H1 (cell line): ENCODE measurements around the gene TIMM9. TPM values are rescaled to one million over a fixed set of nuclear protein-coding genes. Genes with fewer than 3 reads are reported as not detected.

Source experiments
- CTCF ChIA-PET: fragments of 300-600 bp; sonication (Branson Sonifier 250); formaldehyde crosslinking; loops from one replicate; lab custom pipeline; 2021; ENCODE audit not compliant: partially characterized antibody; lab: Charles Lee
- POLR2A ChIA-PET: fragments of 300-600 bp; sonication (Branson Sonifier 250); formaldehyde crosslinking; loops from one replicate; lab custom pipeline; 2021; ENCODE audit warnings: inconsistent platforms; ENCODE audit not compliant: partially characterized antibody; lab: Charles Lee
- DNase-seq, 2 experiments: peaks; one replicate each; pipeline versions ENCODE4 v3.0.0 to v3.0.0-alpha.2; 2010 to 2022; ENCODE audit warnings: low spot score in 2 of 2, low read depth in 1 of 2, mixed read lengths in 1 of 2
- FAIRE-seq: peaks from 2 replicates; lab custom pipeline; 2011; peaks lifted over from hg19 to GRCh38; lab: Jason Lieb, UNC
- H2AFZ ChIP-seq: 2 replicates; pipeline ENCODE4 v1.8.1; 2012; ENCODE audit warnings: low read length, inconsistent platforms
- H2AK5ac ChIP-seq: 2 replicates; pipeline ENCODE4 v1.6.1; 2013; ENCODE audit warnings: low read depth, low read length
- H2BK120ac ChIP-seq: replicated peaks from 2 replicates; pipeline ENCODE3; 2013; ENCODE audit warnings: low read depth, low read length, inconsistent platforms
- H2BK12ac ChIP-seq: 2 replicates; pipeline ENCODE4 v1.6.1; 2013; ENCODE audit warnings: low read depth, low read length
- H2BK15ac ChIP-seq: 2 replicates; pipeline ENCODE4 v1.6.1; 2013; ENCODE audit warnings: low read length
- H2BK20ac ChIP-seq: 2 replicates; pipeline ENCODE4 v1.6.1; 2013; ENCODE audit warnings: low read length
- H2BK5ac ChIP-seq: 2 replicates; pipeline ENCODE4 v1.6.1; 2013; ENCODE audit warnings: low read depth, low read length
- H3K14ac ChIP-seq: 2 replicates; pipeline ENCODE4 v1.6.1; 2013; ENCODE audit warnings: inconsistent platforms; ENCODE audit not compliant: insufficient read length
- H3K18ac ChIP-seq: 2 replicates; pipeline ENCODE4 v1.6.1; 2013; ENCODE audit warnings: low read length; ENCODE audit errors: extremely low read depth
- H3K23ac ChIP-seq: 2 replicates; pipeline ENCODE4 v1.6.1; 2013; ENCODE audit warnings: inconsistent platforms; ENCODE audit not compliant: insufficient read length
- H3K23me2 ChIP-seq: 2 replicates; pipeline ENCODE4 v1.6.1; 2013; ENCODE audit warnings: low read depth, low read length
- H3K27ac ChIP-seq: 2 replicates; pipeline ENCODE4 v1.6.1; 2011; ENCODE audit warnings: low read depth, low read length, inconsistent platforms
- H3K27me3 ChIP-seq, 4 experiments: replicated peaks in 1 of 4; 1 replicate in 1 of 4; 2 replicates in 3 of 4; pipeline versions ENCODE4 v1.6.1 to v1.8.1; 2011 to 2013; ENCODE audit warnings: low read length in 3 of 4, mild to moderate bottlenecking in 3 of 4, inconsistent platforms in 2 of 4, mixed read lengths in 2 of 4, moderate library complexity in 1 of 4; ENCODE audit not compliant: control insufficient read depth in 3 of 4, insufficient read depth in 3 of 4; ENCODE audit errors: extremely low read depth in 1 of 4
- H3K36me3 ChIP-seq, 4 experiments: 2 replicates each; pipeline versions ENCODE4 v1.6.1 to v1.8.1; 2011 to 2013; ENCODE audit warnings: mild to moderate bottlenecking in 4 of 4, low read length in 3 of 4, moderate library complexity in 2 of 4, control low read depth in 1 of 4, inconsistent platforms in 1 of 4; ENCODE audit not compliant: insufficient read depth in 4 of 4, control insufficient read depth in 2 of 4
- H3K4ac ChIP-seq: replicated peaks from 2 replicates; pipeline ENCODE3; 2013; ENCODE audit warnings: low read length, low read depth, mixed read lengths, inconsistent platforms; ENCODE audit not compliant: insufficient read length
- H3K4me1 ChIP-seq, 4 experiments: replicated peaks in 1 of 4; 1 replicate in 1 of 4; 2 replicates in 3 of 4; pipeline versions ENCODE4 v1.6.1 to v1.8.1; 2011 to 2013; ENCODE audit warnings: low read length in 3 of 4, inconsistent platforms in 2 of 4, mixed read lengths in 1 of 4; ENCODE audit not compliant: insufficient read depth in 4 of 4, control insufficient read depth in 3 of 4
- H3K4me2 ChIP-seq, 2 experiments: 2 replicates each; pipeline versions ENCODE4 v1.6.1 to v1.8.1; 2011 to 2013; ENCODE audit warnings: low read depth in 2 of 2, low read length in 2 of 2, control low read depth in 1 of 2, inconsistent platforms in 1 of 2, mild to moderate bottlenecking in 1 of 2; ENCODE audit not compliant: insufficient read depth in 1 of 2
- H3K4me3 ChIP-seq, 4 experiments: fragments of 200-600, 300-600 bp in 1 of 4; sonication (generic), shearing (Covaris generic), sonication (Bioruptor Twin) in 1 of 4; 2 replicates each; pipeline versions ENCODE4 v1.5.1 to v1.8.1; 2011 to 2016; ENCODE audit warnings: low read length in 4 of 4, low read depth in 3 of 4, control low read depth in 2 of 4, inconsistent platforms in 2 of 4, mild to moderate bottlenecking in 2 of 4, mixed read lengths in 1 of 4, moderate library complexity in 1 of 4; ENCODE audit not compliant: insufficient read depth in 2 of 4; ENCODE audit errors: extremely low read depth in 1 of 4
- H3K56ac ChIP-seq: replicated peaks from 2 replicates; pipeline ENCODE3; 2013; ENCODE audit warnings: low read depth, mild to moderate bottlenecking, mixed read lengths, low read length, inconsistent platforms; ENCODE audit not compliant: insufficient read length
- H3K79me1 ChIP-seq: 2 replicates; pipeline ENCODE4 v1.6.1; 2013; ENCODE audit warnings: low read depth, low read length, control low read depth
- H3K79me2 ChIP-seq, 2 experiments: 2 replicates each; pipeline versions ENCODE4 v1.6.1 to v1.8.1; 2012 to 2013; ENCODE audit warnings: low read length in 2 of 2, mild to moderate bottlenecking in 2 of 2, inconsistent platforms in 1 of 2; ENCODE audit not compliant: insufficient read depth in 2 of 2, control insufficient read depth in 1 of 2
- H3K9ac ChIP-seq, 4 experiments: replicated peaks in 1 of 4; 1 replicate in 1 of 4; 2 replicates in 3 of 4; pipeline versions ENCODE4 v1.6.1 to v1.8.1; 2011 to 2013; ENCODE audit warnings: low read depth in 3 of 4, low read length in 3 of 4, control low read depth in 2 of 4, mild to moderate bottlenecking in 2 of 4, moderate library complexity in 2 of 4, inconsistent platforms in 1 of 4; ENCODE audit errors: extremely low read depth in 1 of 4
- H3K9me3 ChIP-seq, 2 experiments: 2 replicates each; pipeline versions ENCODE4 v1.6.1 to v1.8.1; 2012 to 2013; ENCODE audit warnings: mild to moderate bottlenecking in 2 of 2, moderate library complexity in 2 of 2, control low read depth in 1 of 2, inconsistent platforms in 1 of 2, low read depth in 1 of 2, low read length in 1 of 2, mixed read lengths in 1 of 2; ENCODE audit not compliant: insufficient read depth in 2 of 2
- H4K20me1 ChIP-seq, 2 experiments: replicated peaks in 1 of 2; 2 replicates each; pipeline versions ENCODE3 to v1.8.1; 2011 to 2013; ENCODE audit warnings: inconsistent platforms in 2 of 2, low read length in 2 of 2, mild to moderate bottlenecking in 1 of 2; ENCODE audit not compliant: insufficient read depth in 2 of 2, control insufficient read depth in 1 of 2
- H4K5ac ChIP-seq: 2 replicates; pipeline ENCODE4 v1.6.1; 2013; ENCODE audit warnings: low read length, low read depth, mixed read lengths, inconsistent platforms; ENCODE audit not compliant: insufficient read length
- H4K8ac ChIP-seq: 2 replicates; pipeline ENCODE4 v1.8.0; 2013; ENCODE audit warnings: mild to moderate bottlenecking, moderate library complexity, low read length, inconsistent platforms; ENCODE audit not compliant: insufficient read depth; ENCODE audit errors: extremely low read depth
- H4K91ac ChIP-seq: replicated peaks from 2 replicates; pipeline ENCODE3; 2013; ENCODE audit warnings: low read length, mixed read lengths, inconsistent platforms; ENCODE audit not compliant: insufficient read length
- ATF2 ChIP-seq: IDR thresholded peaks from 2 replicates; pipeline ENCODE4 v1.6.1; 2012; ENCODE audit warnings: low read length, inconsistent platforms
- BRCA1 ChIP-seq: IDR thresholded peaks from 2 replicates; pipeline ENCODE4 v1.6.1; 2012; ENCODE audit warnings: low read depth, low read length, improper control_type of control experiment
- EP300 ChIP-seq, 2 experiments: IDR thresholded peaks; 1 replicate in 1 of 2; 2 replicates in 1 of 2; pipeline ENCODE4 v1.6.1; 2011 to 2012; ENCODE audit warnings: low read depth in 2 of 2, low read length in 2 of 2, mild to moderate bottlenecking in 2 of 2, borderline replicate concordance in 1 of 2, inconsistent platforms in 1 of 2, moderate library complexity in 1 of 2
- EZH2 ChIP-seq: fragments of 200-600 bp; sonication (generic); IDR thresholded peaks from 2 replicates; pipeline ENCODE4 v1.7.1; 2012; ENCODE audit warnings: low read depth, mild to moderate bottlenecking, moderate library complexity, low read length, inconsistent platforms; ENCODE audit not compliant: severe bottlenecking
- HDAC2 ChIP-seq, 2 experiments: fragments of 300-600 bp in 1 of 2; sonication (generic) in 1 of 2; IDR thresholded peaks; 2 replicates each; pipeline ENCODE4 v1.6.1; 2011 to 2012; ENCODE audit warnings: low read depth in 2 of 2, low read length in 2 of 2, mild to moderate bottlenecking in 2 of 2, moderate library complexity in 2 of 2, borderline replicate concordance in 1 of 2, inconsistent platforms in 1 of 2
- JUN ChIP-seq: IDR thresholded peaks from 2 replicates; pipeline ENCODE4 v1.6.1; 2011; ENCODE audit warnings: low read depth, mild to moderate bottlenecking, improper control_type of control experiment, low read length
- KDM1A ChIP-seq: fragments of 200-600, 300-600 bp; sonication (generic); IDR thresholded peaks from 2 replicates; pipeline ENCODE4 v1.7.1; 2016; ENCODE audit warnings: mild to moderate bottlenecking, low read length, borderline replicate concordance
- KDM4A ChIP-seq: IDR thresholded peaks from one replicate; pipeline ENCODE4 v1.7.1; 2012; ENCODE audit warnings: low read depth, mild to moderate bottlenecking, moderate library complexity, low read length, inconsistent platforms; ENCODE audit not compliant: severe bottlenecking
- RFX5 ChIP-seq: IDR thresholded peaks from 2 replicates; pipeline ENCODE4 v1.6.1; 2011; ENCODE audit warnings: low read depth, low read length, improper control_type of control experiment, borderline replicate concordance
- SP1 ChIP-seq: IDR thresholded peaks from 2 replicates; pipeline ENCODE4 v1.6.1; 2011; ENCODE audit warnings: low read depth, low read length
- SP2 ChIP-seq: IDR thresholded peaks from 2 replicates; pipeline ENCODE4 v1.6.1; 2012; ENCODE audit warnings: mild to moderate bottlenecking, low read length, inconsistent platforms
- TCF12 ChIP-seq: IDR thresholded peaks from 2 replicates; pipeline ENCODE4 v1.6.1; 2011; ENCODE audit warnings: low read depth, mild to moderate bottlenecking, low read length
- ZNF274 ChIP-seq: IDR thresholded peaks from 2 replicates; pipeline ENCODE4 v1.7.0; 2012; ENCODE audit warnings: low read length, borderline replicate concordance; ENCODE audit errors: extremely low read depth
- polyA plus RNA-seq, 7 experiments: library from polyadenylated mRNA; depleted of rRNA in 3 of 7; stranded (reverse) in 5 of 7; unstranded in 2 of 7; fragments of >200 nt in 5 of 7; fragments of 200-250 nt in 2 of 7; gene quantifications; 1 replicate in 5 of 7; 2 replicates in 1 of 7; 4 replicates in 1 of 7; pipeline versions ENCODE4 v1.2.1 to v1.2.3, GENCODE V29; 2011 to 2013; ENCODE audit warnings: missing spikeins in 2 of 7, mixed read lengths in 2 of 7
- total RNA-seq: library from RNA; stranded (reverse); fragmentation: NEBNext Ultra II Directional; extraction: Animal tissue kit (Norgen Biotek cat#: 25700); gene quantifications from 2 replicates; pipeline ENCODE4 v1.2.1, GENCODE V29; 2021

The TIMM9 gene
- total and polyA plus RNA-seq, 2 of the 8 experiments (the other 6 are each of a cell fraction or from before 2014, with no cell fraction given): 24.0 to 52.2 TPM

GRCh38 chr14:58398495-58398894, 28.8 kb downstream of the TIMM9 start:
- POLR2A ChIA-PET: interaction anchor here (0.9 kb wide), 1 partner anchor 11 kb away, joined by 3 read pairs; no protein-coding TSS in a partner anchor
- no peak overlapping the region for H3K4me2 ChIP-seq
- TF ChIP-seq TCF12 (no peak), KDM1A (no peak), JUN (no peak), RFX5 (no peak), KDM4A (no peak), EP300 (IDR thresholded peaks at IDR 0.05; ENCODE audit: borderline replicate concordance in 1 of 2, low read depth in 2 of 2, low read length in 2 of 2) (no peak), SP2 (no peak), SP1 (no peak), ATF2 (no peak), BRCA1 (no peak), EZH2 (no peak), HDAC2 (IDR thresholded peaks at IDR 0.05; ENCODE audit: borderline replicate concordance in 1 of 2, low read depth in 2 of 2, low read length in 2 of 2) (no peak), ZNF274 (no peak)

More at GRCh38 chr14:58398495-58398894, 28.8 kb downstream of the TIMM9 start:
- Histone ChIP-seq H2BK15ac (no peak overlapping the region), H3K9ac (no peak overlapping the region), H3K27me3 (peaks cover 0 to 9% (median 6%) of the 10 kb centered on the region in 4 experiments; a peak in 5 of 7 replicates), H3K79me2 (no peaks in the 10 kb centered on the region), H2BK5ac (no peak overlapping the region), H4K91ac (no peak overlapping the region), H2BK120ac (no peak overlapping the region), H3K14ac (no peak overlapping the region), H2AK5ac (no peak overlapping the region), H2AFZ (no peak overlapping the region), H3K4me3 (no peak overlapping the region), H3K23ac (no peak overlapping the region), H3K27ac (no peak overlapping the region), H3K36me3 (no peaks in the 10 kb centered on the region), H3K4ac (no peak overlapping the region), H3K4me1 (peaks cover 4 to 14% (median 7%) of the 10 kb centered on the region in 4 experiments; a peak in 6 of 7 replicates), H2BK20ac (no peak overlapping the region), H4K5ac (no peak overlapping the region), H3K9me3 (no peaks in the 10 kb centered on the region), H3K23me2 (peaks cover 7% of the 10 kb centered on the region; the same call in 1 of the 2 replicates), H2BK12ac (no peak overlapping the region), H3K18ac (no peak overlapping the region), H4K8ac (no peak overlapping the region), H3K56ac (no peak overlapping the region), H4K20me1 (no peaks in the 10 kb centered on the region), H3K79me1 (no peaks in the 10 kb centered on the region)
- CTCF ChIA-PET: interaction anchor here (0.6 to 1.3 kb wide), 2 partner anchors 27 to 918 kb away, joined by 3 to 6 read pairs; no protein-coding TSS in a partner anchor
- FAIRE-seq (no peak), DNase-seq (no peak)
